Neural cell (in vitro differentiated cells): Measurements from ENCODE around the gene SHISAL1. TPM values are rescaled to one million over a fixed set of nuclear protein-coding genes. Genes with fewer than 3 reads are reported as not detected.

Source experiments
- H2AFZ ChIP-seq: fragments of 200-600, 300-800 bp; sonication (generic), shearing (Covaris generic); 2 replicates; pipeline ENCODE4 v1.6.0; 2014; ENCODE audit warnings: low read depth, mild to moderate bottlenecking, antibody characterized with exemption, low read length, moderate library complexity
- H3F3A ChIP-seq: fragments of 200-600 bp; shearing (Covaris generic); 2 replicates; pipeline ENCODE4 v1.6.1; 2016; ENCODE audit warnings: mild to moderate bottlenecking, moderate library complexity, mixed read lengths, antibody characterized with exemption, low read length; ENCODE audit not compliant: insufficient read depth, poor library complexity, severe bottlenecking
- H3K27ac ChIP-seq: fragments of 200-600, 300-800 bp; sonication (generic), shearing (Covaris generic); 2 replicates; pipeline ENCODE4 v1.5.1; 2014; ENCODE audit warnings: mild to moderate bottlenecking, low read length, moderate library complexity
- H3K27me3 ChIP-seq: fragments of 300-800, 200-600 bp; sonication (generic), shearing (Covaris generic); 2 replicates; pipeline ENCODE4 v1.6.0; 2014; ENCODE audit warnings: mild to moderate bottlenecking, low read depth, low read length, moderate library complexity; ENCODE audit not compliant: insufficient read depth
- H3K36me3 ChIP-seq: fragments of 300-800, 200-600 bp; sonication (generic), shearing (Covaris generic); 2 replicates; pipeline ENCODE4 v1.5.1; 2014; ENCODE audit warnings: mild to moderate bottlenecking, antibody characterized with exemption, low read length, moderate library complexity; ENCODE audit not compliant: insufficient read depth
- H3K4me2 ChIP-seq: fragments of 300-800, 200-600 bp; sonication (generic), shearing (Covaris generic); 2 replicates; pipeline ENCODE4 v1.6.0; 2014; ENCODE audit warnings: mild to moderate bottlenecking, low read length
- H3K4me3 ChIP-seq: fragments of 300-800, 200-600 bp; sonication (generic), shearing (Covaris generic); 2 replicates; pipeline ENCODE4 v1.5.1; 2014; ENCODE audit warnings: mild to moderate bottlenecking, low read length, moderate library complexity
- H3K79me2 ChIP-seq: fragments of 200-600 bp; shearing (Covaris generic); replicated peaks from 2 replicates; pipeline ENCODE4 v1.6.0; 2014; ENCODE audit warnings: mild to moderate bottlenecking, low read length, moderate library complexity; ENCODE audit not compliant: insufficient read depth
- H3K9ac ChIP-seq: fragments of 300-800, 200-600 bp; sonication (generic), shearing (Covaris generic); 2 replicates; pipeline ENCODE4 v1.6.1; 2016; ENCODE audit warnings: mild to moderate bottlenecking, low read length, mixed read lengths
- H3K9me2 ChIP-seq: fragments of 200-600 bp; shearing (Covaris generic); 2 replicates; pipeline ENCODE4 v1.6.1; 2016; ENCODE audit warnings: mild to moderate bottlenecking, low read length, mixed read lengths; ENCODE audit not compliant: insufficient read depth
- H3K9me3 ChIP-seq: fragments of 200-600, 300-800 bp; sonication (generic), shearing (Covaris generic); 2 replicates; pipeline ENCODE4 v1.6.1; 2016; ENCODE audit warnings: mild to moderate bottlenecking, mixed run types, low read length, moderate library complexity, mixed read lengths
- H4K20me1 ChIP-seq: fragments of 200-600 bp; shearing (Covaris generic); 2 replicates; pipeline ENCODE4 v1.6.1; 2016; ENCODE audit warnings: mild to moderate bottlenecking, mixed run types; ENCODE audit not compliant: insufficient read depth
- CTCF ChIP-seq: fragments of 450-650 bp; IDR thresholded peaks from 2 replicates; pipeline ENCODE4 v1.5.1; 2014; ENCODE audit warnings: antibody characterized with exemption, mild to moderate bottlenecking, moderate library complexity; ENCODE audit not compliant: poor library complexity, severe bottlenecking
- EP300 ChIP-seq: fragments of 450-650 bp; conservative IDR thresholded peaks from 2 replicates; pipeline ENCODE4 v1.6.1; 2014; ENCODE audit warnings: antibody characterized with exemption, mild to moderate bottlenecking, moderate library complexity; ENCODE audit not compliant: poor library complexity, severe bottlenecking
- EZH2 ChIP-seq: fragments of 200-600, 300-800 bp; shearing (Covaris generic), sonication (generic); IDR thresholded peaks from 2 replicates; pipeline ENCODE4 v1.6.1; 2014; ENCODE audit warnings: antibody characterized with exemption, low read length, borderline replicate concordance, mild to moderate bottlenecking; ENCODE audit not compliant: insufficient read depth, poor library complexity, severe bottlenecking
- MXI1 ChIP-seq: fragments of 450-650 bp; conservative IDR thresholded peaks from 2 replicates; pipeline ENCODE4 v1.6.1; 2014; ENCODE audit warnings: antibody characterized with exemption, mild to moderate bottlenecking; ENCODE audit not compliant: poor library complexity, severe bottlenecking
- POLR2AphosphoS5 ChIP-seq: IDR thresholded peaks from 2 replicates; pipeline ENCODE4 v1.6.1; 2012
- RAD21 ChIP-seq: fragments of 450-650 bp; conservative IDR thresholded peaks from 2 replicates; pipeline ENCODE4 v1.6.1; 2014; ENCODE audit warnings: antibody characterized with exemption, mild to moderate bottlenecking, moderate library complexity
- REST ChIP-seq: IDR thresholded peaks from 2 replicates; pipeline ENCODE4 v1.6.1; 2012; ENCODE audit warnings: borderline replicate concordance
- SMC3 ChIP-seq: fragments of 450-650 bp; conservative IDR thresholded peaks from 2 replicates; pipeline ENCODE4 v1.6.1; 2014; ENCODE audit warnings: antibody characterized with exemption, mild to moderate bottlenecking, moderate library complexity; ENCODE audit not compliant: poor library complexity
- TAF1 ChIP-seq: IDR thresholded peaks from 2 replicates; pipeline ENCODE4 v1.6.1; 2012; ENCODE audit warnings: low read depth
- polyA plus RNA-seq: library from polyadenylated mRNA; depleted of rRNA; stranded (reverse); fragments of >200 nt; gene quantifications from 2 replicates; pipeline ENCODE4 v1.2.3, GENCODE V29; 2014

SHISAL1 gene
- polyA plus RNA-seq, 1 donor from 2014 or later: 15.4 TPM

- Histone ChIP-seq H2AFZ (no peak overlapping the region), H3K4me2 (no peak overlapping the region), H3K36me3 (no peaks in the 10 kb centered on the region), H3K9me3 (no peaks in the 10 kb centered on the region), H3K9ac (no peak overlapping the region), H4K20me1 (no peaks in the 10 kb centered on the region), H3K27me3 (no peaks in the 10 kb centered on the region), H3F3A (no peaks in the 10 kb centered on the region), H3K27ac (no peak overlapping the region), H3K9me2 (no peaks in the 10 kb centered on the region), H3K79me2 (no peaks in the 10 kb centered on the region), H3K4me3 (no peak overlapping the region)
- TF ChIP-seq EZH2 (no peak), SMC3 (no peak), EP300 (no peak), CTCF (no peak)
Observed at GRCh38 chr22:44200855-44201550, 111.7 kb downstream of the SHISAL1 start.

GRCh38 chr22:44200451-44200850 is 112.3 kb downstream of the SHISAL1 start:
- H3K4me3 ChIP-seq: no peak overlapping the region
- H3K27me3 ChIP-seq: no peaks in the 10 kb centered on the region
- H4K20me1 ChIP-seq: no peaks in the 10 kb centered on the region
- H3K9me3 ChIP-seq: no peaks in the 10 kb centered on the region
- TF ChIP-seq SMC3 (no peak), RAD21 (no peak), POLR2AphosphoS5 (no peak), EZH2 (no peak), TAF1 (no peak)
- H3K27ac ChIP-seq: no peak overlapping the region
- no peak overlapping the region for H3K4me2 ChIP-seq
- H3K79me2 ChIP-seq: no peaks in the 10 kb centered on the region
- H3K9ac ChIP-seq: no peak overlapping the region
- no peaks in the 10 kb centered on the region for H3K9me2 ChIP-seq
- H2AFZ ChIP-seq: no peak overlapping the region
- no peaks in the 10 kb centered on the region for H3K36me3 ChIP-seq
- H3F3A ChIP-seq: no peaks in the 10 kb centered on the region

GRCh38 chr22:44199866-44200265 is 112.9 kb downstream of the SHISAL1 start:
- Histone ChIP-seq H2AFZ (no peak overlapping the region), H3K27ac (no peak overlapping the region), H4K20me1 (no peaks in the 10 kb centered on the region), H3K4me3 (no peak overlapping the region), H3F3A (no peaks in the 10 kb centered on the region), H3K9ac (no peak overlapping the region), H3K79me2 (no peaks in the 10 kb centered on the region), H3K27me3 (no peaks in the 10 kb centered on the region), H3K9me2 (no peaks in the 10 kb centered on the region), H3K36me3 (no peaks in the 10 kb centered on the region), H3K4me2 (no peak overlapping the region), H3K9me3 (no peaks in the 10 kb centered on the region)
- TF ChIP-seq EP300 (no peak), REST (no peak), POLR2AphosphoS5 (no peak), CTCF (no peak), MXI1 (no peak), TAF1 (no peak), EZH2 (no peak), RAD21 (no peak), SMC3 (no peak)
